ENCODE data around the gene NYAP2. TPM values are rescaled to one million over a fixed set of nuclear protein-coding genes. Genes with fewer than 3 reads are reported as not detected.

Gene NYAP2
- total RNA-seq, 2 experiments from 2014 or later, result 0.09 TPM; not detected in 1

GRCh38 chr2:225414902-225415301, 15.4 kb downstream of the NYAP2 start:
- H3K4me1 ChIP-seq (ENCODE audit: insufficient read depth, low read length, poor library complexity, severe bottlenecking), result no peaks in the 10 kb centered on the region
- intact Hi-C loops (cut with micrococcal nuclease; ENCODE audit: unreplicated experiment), result no loop called here
- no peaks in the 10 kb centered on the region for H3K79me2 ChIP-seq (ENCODE audit: insufficient read depth, low read depth, low read length)
- CTCF ChIA-PET (ENCODE audit: unreplicated experiment), result no interaction called here
- H3K4me2 ChIP-seq (ENCODE audit: low read length), result no peak overlapping the region
- DNase-seq (ENCODE audit: low spot score), result no peak
- POLR2A ChIA-PET, result interaction anchor here (0.9 to 2.0 kb wide), 2 partner anchors 10 to 12 kb away, joined by 3 to 6 read pairs; no protein-coding TSS in a partner anchor
- no TSS peak for BruUV-seq (replicated peaks)
- TF ChIP-seq EZH2phosphoT487 (IDR thresholded peaks at IDR 0.05; ENCODE audit: borderline replicate concordance, low read depth, low read length) (no peak), CTCF (conservative IDR thresholded peaks at IDR 0.05; ENCODE audit: low read length) (no peak)
- no peaks in the 10 kb centered on the region for H3K36me3 ChIP-seq (ENCODE audit: insufficient read depth, low read length)
- no peak overlapping the region for H3K27ac ChIP-seq (ENCODE audit: low read depth, low read length, poor library complexity, severe bottlenecking)
- no peaks in the 10 kb centered on the region for H4K20me1 ChIP-seq (ENCODE audit: insufficient read depth, low read length)
- no peaks in the 10 kb centered on the region for H3K9me3 ChIP-seq (ENCODE audit: low read length)
- H2AFZ ChIP-seq (ENCODE audit: low read length), result no peak overlapping the region
- H3K9me2 ChIP-seq (ENCODE audit: insufficient read depth, low read length), result no peaks in the 10 kb centered on the region
- H3K4me3 ChIP-seq (ENCODE audit: low read depth, low read length, poor library complexity, severe bottlenecking), result no peak overlapping the region

- ChIA-PET CTCF (ENCODE audit: unreplicated experiment) (no interaction called here), POLR2A (interaction anchor here (0.9 to 2.0 kb wide), 3 partner anchors 11 to 37 kb away, joined by 3 to 6 read pairs (median 5); no protein-coding TSS in a partner anchor)
- Histone ChIP-seq H3K79me2 (ENCODE audit: insufficient read depth, low read depth, low read length) (no peaks in the 10 kb centered on the region), H3K27ac (ENCODE audit: low read depth, low read length, poor library complexity, severe bottlenecking) (no peak overlapping the region), H3K9me2 (ENCODE audit: insufficient read depth, low read length) (no peaks in the 10 kb centered on the region), H3K36me3 (ENCODE audit: insufficient read depth, low read length) (no peaks in the 10 kb centered on the region), H2AFZ (ENCODE audit: low read length) (no peak overlapping the region), H3K9me3 (ENCODE audit: low read length) (no peaks in the 10 kb centered on the region), H3K4me2 (ENCODE audit: low read length) (no peak overlapping the region), H3K4me3 (ENCODE audit: low read depth, low read length, poor library complexity, severe bottlenecking) (no peak overlapping the region), H3K4me1 (ENCODE audit: insufficient read depth, low read length, poor library complexity, severe bottlenecking) (no peaks in the 10 kb centered on the region), H4K20me1 (ENCODE audit: insufficient read depth, low read length) (no peaks in the 10 kb centered on the region)
- intact Hi-C loops (cut with micrococcal nuclease; ENCODE audit: unreplicated experiment), result no loop called here
- no peak for DNase-seq (ENCODE audit: low spot score)
- BruUV-seq (replicated peaks), result no TSS peak
- TF ChIP-seq EZH2phosphoT487 (IDR thresholded peaks at IDR 0.05; ENCODE audit: borderline replicate concordance, low read depth, low read length), result no peak
- TF ChIP-seq CTCF (conservative IDR thresholded peaks at IDR 0.05; ENCODE audit: low read length), result no peak
These were observed 15.8 kb downstream of the NYAP2 start for GRCh38 chr2:225415341-225415740.

GRCh38 chr2:225415792-225416191, 16.3 kb downstream of the NYAP2 start:
- intact Hi-C loops (cut with micrococcal nuclease; ENCODE audit: unreplicated experiment), result no loop called here
- no TSS peak for BruUV-seq (replicated peaks)
- H3K4me1 ChIP-seq (ENCODE audit: insufficient read depth, low read length, poor library complexity, severe bottlenecking), result no peaks in the 10 kb centered on the region
- TF ChIP-seq EZH2phosphoT487 (IDR thresholded peaks at IDR 0.05; ENCODE audit: borderline replicate concordance, low read depth, low read length), result no peak
- no peak for TF ChIP-seq CTCF (conservative IDR thresholded peaks at IDR 0.05; ENCODE audit: low read length)
- no peaks in the 10 kb centered on the region for H3K36me3 ChIP-seq (ENCODE audit: insufficient read depth, low read length)
- ChIA-PET POLR2A (interaction anchor here (0.9 to 1.2 kb wide), 2 partner anchors 12 to 36 kb away, joined by 3 to 5 read pairs; no protein-coding TSS in a partner anchor), CTCF (ENCODE audit: unreplicated experiment) (no interaction called here)
- H3K9me2 ChIP-seq (ENCODE audit: insufficient read depth, low read length), result no peaks in the 10 kb centered on the region
- H3K4me2 ChIP-seq (ENCODE audit: low read length), result no peak overlapping the region
- no peaks in the 10 kb centered on the region for H3K79me2 ChIP-seq (ENCODE audit: insufficient read depth, low read depth, low read length)
- no peaks in the 10 kb centered on the region for H4K20me1 ChIP-seq (ENCODE audit: insufficient read depth, low read length)
- no peak for DNase-seq (ENCODE audit: low spot score)
- no peak overlapping the region for H2AFZ ChIP-seq (ENCODE audit: low read length)
- no peak overlapping the region for H3K27ac ChIP-seq (ENCODE audit: low read depth, low read length, poor library complexity, severe bottlenecking)
- H3K4me3 ChIP-seq (ENCODE audit: low read depth, low read length, poor library complexity, severe bottlenecking), result no peak overlapping the region
- no peaks in the 10 kb centered on the region for H3K9me3 ChIP-seq (ENCODE audit: low read length)

Data from OCI-LY7 (cell line).